Stomach (tissue), 9 donors: ENCODE measurements around the gene NR1H4. TPM values are rescaled to one million over a fixed set of nuclear protein-coding genes. Genes with fewer than 3 reads are reported as not detected.

ENCODE experiments used
- DNase-seq, 2 donors: peaks; one replicate each; pipeline versions ENCODE4 v3.0.0 to v3.0.0-alpha.2; 2013 to 2019
- H3K27ac ChIP-seq, 5 donors: fragments of 200-600 bp in 4 of 5; sonication (generic) in 4 of 5; one replicate each; pipeline ENCODE4 v1.5.1; 2013 to 2019; ENCODE audit warnings: mild to moderate bottlenecking in 1 of 5, moderate library complexity in 1 of 5
- H3K27me3 ChIP-seq, 3 donors: fragments of 200-600 bp; sonication (generic); one replicate each; pipeline ENCODE4 v1.5.1; 2017 to 2019; ENCODE audit warnings: mixed run types in 1 of 3
- H3K36me3 ChIP-seq, 4 donors: fragments of 200-600 bp; sonication (generic); 1 replicate in 3 of 4; 2 replicates in 1 of 4; pipeline ENCODE4 v1.5.1; 2016 to 2019
- H3K4me1 ChIP-seq, 4 donors: fragments of 200-600 bp; sonication (generic); one replicate each; pipeline ENCODE4 v1.5.1; 2016 to 2019
- H3K4me3 ChIP-seq, 4 donors: fragments of 200-600 bp; sonication (generic) in 3 of 4; one replicate each; pipeline ENCODE4 v1.5.1; 2016 to 2019; ENCODE audit warnings: mild to moderate bottlenecking in 1 of 4
- H3K9me3 ChIP-seq, 4 donors: fragments of 200-600 bp; sonication (generic); one replicate each; pipeline ENCODE4 v1.5.1; 2016 to 2019
- EP300 ChIP-seq: sonication (generic); formaldehyde crosslinking; IDR thresholded peaks from one replicate; pipeline ENCODE4 v1.6.1; 2017; ENCODE audit warnings: antibody characterized with exemption
- POLR2A ChIP-seq, 4 donors: fragments of 450-650 bp; IDR thresholded peaks; one replicate each; pipeline ENCODE4 v1.6.1; 2016; ENCODE audit warnings: antibody characterized with exemption in 4 of 4, control low read depth in 2 of 4, mild to moderate bottlenecking in 1 of 4, moderate library complexity in 1 of 4
- POLR2AphosphoS5 ChIP-seq, 3 donors: sonication (generic); formaldehyde crosslinking; IDR thresholded peaks; one replicate each; pipeline ENCODE4 v1.6.1; 2016; ENCODE audit warnings: antibody characterized with exemption in 3 of 3
- WGBS, 5 donors: extraction: QIAGEN DNeasy Blood & Tissue Kit in 3 of 5; methylation state at CpG; one replicate each; pipeline versions ENCODE4 v1.1.5 to v1.1.7; 2013 to 2018; 5-methylcytosine and 5-hydroxymethylcytosine counted together
- intact Hi-C: fragments of 100-400 bp; cut with DNase I; formaldehyde crosslinking; loops from one replicate; pipeline ENCODE4 v1.15.1; 2023; ENCODE audit warnings: low total_unique reads
- polyA plus RNA-seq, 3 donors: library from polyadenylated mRNA; stranded (reverse); fragments of 200-250 nt; gene quantifications; one replicate each; pipeline ENCODE4 v1.2.3, GENCODE V29; 2013
- small RNA-seq, 4 donors: library from RNA; depleted of rRNA; stranded (forward); fragments of <200 nt; gene quantifications; one replicate each; pipeline ENCODE3, GENCODE V24; 2016
- total RNA-seq, 5 donors: library from RNA; depleted of rRNA; stranded (reverse); fragments of >200 nt; gene quantifications; one replicate each; pipeline versions ENCODE4 v1.1.0 to v1.2.3, GENCODE V29; 2014 to 2016
- TF ChIP-seq, protein P1 (sequence below), 7 experiments: fragments of 450-650 bp in 4 of 7; fragments of 200-600 bp in 3 of 7; sonication (generic) in 3 of 7; IDR thresholded peaks; one replicate each; pipeline ENCODE4 v1.5.1; 2016 to 2019; ENCODE audit warnings: antibody characterized with exemption in 7 of 7, control low read depth in 2 of 7, mild to moderate bottlenecking in 1 of 7
- donor health status: healthy with polysubstance abuse.
- donor health status: Bipolar disorder and iron deficiency.
- donor health status: healthy.

NR1H4 gene
- total and polyA plus RNA-seq, 8 donors = 0.46 to 6.7 (median 2.9) TPM; not detected in 3

DNA sequence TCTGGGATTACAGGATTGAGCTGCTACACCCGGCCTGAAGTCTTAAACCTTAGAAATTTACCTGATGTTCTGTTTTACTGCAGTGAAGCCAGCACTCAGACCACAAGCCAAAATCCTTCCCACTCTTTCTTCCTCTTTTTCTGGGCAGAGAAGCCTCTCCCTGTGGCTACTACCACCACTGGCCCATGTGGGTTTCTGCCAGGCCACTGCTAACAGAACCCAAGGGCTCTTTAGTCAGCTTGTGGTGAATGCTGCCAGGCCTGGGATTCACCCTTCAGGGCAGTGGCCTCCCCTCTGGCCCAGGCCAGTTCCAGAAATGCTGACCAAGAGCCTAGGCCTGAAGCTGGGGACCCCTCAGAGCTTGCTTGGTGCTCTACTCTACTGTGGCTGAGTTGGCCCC, 135.1 kb downstream of the NR1H4 start:
- Histone ChIP-seq H3K36me3 (no peaks in the 10 kb centered on the region), H3K4me1 (no peaks in the 10 kb centered on the region), H3K27me3 (no peaks in the 10 kb centered on the region), H3K4me3 (no peak overlapping the region), H3K9me3 (peaks cover 0 to 8% (median 0%) of the 10 kb centered on the region in 4 donors), H3K27ac (no peak overlapping the region)
- WGBS, 5 donors = 83 to 95% (median 89%) methylated on average over 1 of the region's 1 CpG
- DNase-seq = no peak
- no peak for TF ChIP-seq POLR2AphosphoS5 (IDR thresholded peaks at IDR 0.05)
- TF ChIP-seq, protein P1, sequence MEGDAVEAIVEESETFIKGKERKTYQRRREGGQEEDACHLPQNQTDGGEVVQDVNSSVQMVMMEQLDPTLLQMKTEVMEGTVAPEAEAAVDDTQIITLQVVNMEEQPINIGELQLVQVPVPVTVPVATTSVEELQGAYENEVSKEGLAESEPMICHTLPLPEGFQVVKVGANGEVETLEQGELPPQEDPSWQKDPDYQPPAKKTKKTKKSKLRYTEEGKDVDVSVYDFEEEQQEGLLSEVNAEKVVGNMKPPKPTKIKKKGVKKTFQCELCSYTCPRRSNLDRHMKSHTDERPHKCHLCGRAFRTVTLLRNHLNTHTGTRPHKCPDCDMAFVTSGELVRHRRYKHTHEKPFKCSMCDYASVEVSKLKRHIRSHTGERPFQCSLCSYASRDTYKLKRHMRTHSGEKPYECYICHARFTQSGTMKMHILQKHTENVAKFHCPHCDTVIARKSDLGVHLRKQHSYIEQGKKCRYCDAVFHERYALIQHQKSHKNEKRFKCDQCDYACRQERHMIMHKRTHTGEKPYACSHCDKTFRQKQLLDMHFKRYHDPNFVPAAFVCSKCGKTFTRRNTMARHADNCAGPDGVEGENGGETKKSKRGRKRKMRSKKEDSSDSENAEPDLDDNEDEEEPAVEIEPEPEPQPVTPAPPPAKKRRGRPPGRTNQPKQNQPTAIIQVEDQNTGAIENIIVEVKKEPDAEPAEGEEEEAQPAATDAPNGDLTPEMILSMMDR (IDR thresholded peaks at IDR 0.05) = no peak
- TF ChIP-seq POLR2A (IDR thresholded peaks at IDR 0.05) = no peak
- no peak for TF ChIP-seq EP300
- intact Hi-C loops = no loop called here

DNA sequence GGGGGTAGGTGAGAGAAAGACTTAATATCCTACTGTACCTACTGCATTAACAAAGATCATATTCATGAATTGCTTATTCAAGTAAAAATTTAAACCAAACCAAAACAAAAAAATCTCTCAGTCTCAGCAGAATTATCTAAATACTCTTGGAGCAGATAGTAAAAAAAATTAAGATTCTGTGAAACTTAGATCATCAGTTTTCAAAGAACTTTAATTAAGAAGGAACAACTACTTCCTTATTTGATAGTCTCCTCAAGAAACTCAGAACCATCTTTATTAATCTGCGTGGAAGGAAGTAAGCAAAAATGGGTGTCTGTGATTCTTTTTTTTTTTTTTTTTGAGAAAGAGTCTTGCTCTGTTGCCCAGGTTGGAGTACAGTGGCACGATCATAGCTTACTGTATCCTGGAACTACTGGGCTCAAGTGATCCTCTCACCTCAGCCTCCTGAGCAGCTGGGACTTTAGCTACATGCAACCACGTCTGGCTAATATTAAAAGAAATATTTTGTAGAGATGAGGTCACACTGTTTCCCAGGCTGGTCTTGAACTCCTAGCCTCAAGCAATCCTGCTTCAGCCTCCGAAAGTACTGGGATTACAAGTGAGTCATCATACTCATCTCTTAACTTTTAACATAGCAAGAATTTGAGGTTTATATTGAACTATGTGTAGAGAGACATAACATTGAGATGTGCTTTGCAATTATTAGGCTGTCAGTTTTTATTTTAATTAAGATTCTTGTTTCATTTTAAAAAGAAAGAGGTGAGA, 137.2 kb downstream of the NR1H4 start:
- TF ChIP-seq, protein P1 (IDR thresholded peaks at IDR 0.05) = no peak
- TF ChIP-seq EP300 (no peak), POLR2A (IDR thresholded peaks at IDR 0.05) (no peak), POLR2AphosphoS5 (IDR thresholded peaks at IDR 0.05) (no peak)
- 82 to 90% (median 86%) methylated on average over 4 of the region's 4 CpGs for WGBS, 5 donors
- Histone ChIP-seq H3K9me3 (peaks cover 0 to 6% (median 0%) of the 10 kb centered on the region in 4 donors), H3K27ac (no peak overlapping the region), H3K4me3 (no peak overlapping the region), H3K36me3 (no peaks in the 10 kb centered on the region), H3K4me1 (no peaks in the 10 kb centered on the region), H3K27me3 (no peaks in the 10 kb centered on the region)
- DNase-seq = no peak
- intact Hi-C loops = no loop called here

DNA sequence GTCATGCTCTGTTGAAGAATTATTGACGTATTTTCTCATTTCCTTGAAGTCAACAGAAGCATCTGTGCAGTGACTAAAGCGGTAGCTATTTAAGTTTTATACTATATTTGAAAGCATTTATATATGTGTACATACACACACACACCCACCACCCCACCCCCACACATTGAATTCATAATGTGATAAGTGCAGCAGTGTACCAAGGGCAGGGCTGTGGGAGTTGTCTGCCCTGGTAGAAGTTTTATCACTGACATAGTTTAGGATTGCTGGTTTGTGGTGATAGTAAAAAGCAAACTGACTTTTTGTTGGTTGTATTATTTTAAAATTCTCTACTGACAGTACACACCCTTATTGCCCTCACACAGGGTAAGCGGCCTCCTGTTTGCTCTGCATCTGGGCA, 138.9 kb downstream of the NR1H4 start:
- no peaks in the 10 kb centered on the region for H3K9me3 ChIP-seq
- peak; percentile 34 to 59 for DNase-seq

More for the DNA sequence above, 138.9 kb downstream of the NR1H4 start:
- Histone ChIP-seq H3K27me3 (no peaks in the 10 kb centered on the region), H3K4me1 (no peaks in the 10 kb centered on the region), H3K36me3 (no peaks in the 10 kb centered on the region), H3K4me3 (no peak overlapping the region), H3K27ac (no peak overlapping the region)
- WGBS, 5 donors = 41 to 67% (median 53%) methylated on average over 3 of the region's 3 CpGs
- intact Hi-C loops = no loop called here
- TF ChIP-seq EP300 = no peak
- no peak for TF ChIP-seq POLR2AphosphoS5 (IDR thresholded peaks at IDR 0.05)
- TF ChIP-seq POLR2A (IDR thresholded peaks at IDR 0.05) = no peak
- TF ChIP-seq, protein P1 (IDR thresholded peaks at IDR 0.05) = no peak

Small RNAs within 50 kb of the gene (small RNA-seq; reads per million reads assigned to genes)
- gene AC010200.2 = 0 reads per million in 4 donors

Other genes starting within 250 kb of the NR1H4 start
- 1 to 10 TPM in 2 of 5 donors, under 1 TPM in 1, not detected in 2; 0.55 to 3.1 (median 1.6) TPM for gene DEPDC4, start 206.8 kb upstream of the NR1H4 start, total RNA-seq
- gene DEPDC4, start 206.8 kb upstream of the NR1H4 start, polyA plus RNA-seq = under 1 TPM in 2 of 3 donors, not detected in 1; 0.48 to 0.50 TPM
- 10 to 100 TPM; 22.3 to 97.3 (median 70.3) TPM for gene SCYL2, start 206.7 kb upstream of the NR1H4 start, total RNA-seq
- gene SCYL2, start 206.7 kb upstream of the NR1H4 start, polyA plus RNA-seq = 10 to 100 TPM in 2 of 3 donors, 1 to 10 TPM in 1; 9.1 to 17.4 (median 11.8) TPM
- gene SLC17A8, start 116.8 kb upstream of the NR1H4 start, total RNA-seq = 10 to 100 TPM in 1 of 5 donors, 1 to 10 TPM in 1, under 1 TPM in 1, not detected in 2; 0.29 to 16.8 (median 1.7) TPM
- not detected for gene SLC17A8, start 116.8 kb upstream of the NR1H4 start, polyA plus RNA-seq
- gene GAS2L3, start 99.8 kb downstream of the NR1H4 start, total RNA-seq = 10 to 100 TPM in 1 of 5 donors, 1 to 10 TPM in 3, not detected in 1; 1.8 to 29.7 (median 6.2) TPM
- 1 to 10 TPM; 1.0 to 1.5 (median 1.1) TPM for gene GAS2L3, start 99.8 kb downstream of the NR1H4 start, polyA plus RNA-seq